ENCODE results near the gene INPP4B. TPM values are rescaled to one million over a fixed set of nuclear protein-coding genes. Genes with fewer than 3 reads are reported as not detected.

The INPP4B gene
- polyA plus RNA-seq, 6 donors from 2014 or later = 0.13 to 0.39 (median 0.16) TPM; not detected in 1

GRCh38 chr4:142036795-142037583, 809.1 kb downstream of the INPP4B start:
- DNase-seq (no peak), ATAC-seq (ENCODE audit: low read depth in 2 of 2) (no peak)
- Mint-ChIP-seq H3K4me1 (no peaks in the 10 kb centered on the region), H3K27me3 (peaks cover 0 to 4% (median 0%) of the 10 kb centered on the region in 3 donors), H3K36me3 (no peaks in the 10 kb centered on the region), H3K4me3 (no peak overlapping the region), H3K27ac (no peak overlapping the region), H3K9me3 (no peaks in the 10 kb centered on the region)

GRCh38 chr4:142035566-142035965, 810.5 kb downstream of the INPP4B start:
- no peak overlapping the region for H3K27ac Mint-ChIP-seq
- ATAC-seq (ENCODE audit: low read depth in 2 of 2) (no peak), DNase-seq (no peak)
- H3K27me3 Mint-ChIP-seq = peaks cover 0 to 4% (median 0%) of the 10 kb centered on the region in 3 donors
- H3K9me3 Mint-ChIP-seq = no peaks in the 10 kb centered on the region
- no peaks in the 10 kb centered on the region for H3K4me1 Mint-ChIP-seq
- H3K36me3 Mint-ChIP-seq = no peaks in the 10 kb centered on the region
- H3K4me3 Mint-ChIP-seq = no peak overlapping the region

GRCh38 chr4:142034101-142034500, 812.0 kb downstream of the INPP4B start:
- Mint-ChIP-seq H3K9me3 (no peaks in the 10 kb centered on the region), H3K27ac (no peak overlapping the region), H3K4me1 (no peaks in the 10 kb centered on the region), H3K4me3 (no peak overlapping the region), H3K27me3 (peaks cover 0 to 4% (median 0%) of the 10 kb centered on the region in 3 donors), H3K36me3 (no peaks in the 10 kb centered on the region)
- no peak for ATAC-seq (ENCODE audit: low read depth in 2 of 2)
- DNase-seq = no peak

GRCh38 chr4:142030010-142030409, 816.1 kb downstream of the INPP4B start:
- Mint-ChIP-seq H3K36me3 (no peaks in the 10 kb centered on the region), H3K4me3 (no peak overlapping the region), H3K4me1 (no peaks in the 10 kb centered on the region), H3K9me3 (no peaks in the 10 kb centered on the region), H3K27ac (no peak overlapping the region), H3K27me3 (no peaks in the 10 kb centered on the region)
- no peak for ATAC-seq (ENCODE audit: low read depth in 2 of 2)
- no peak for DNase-seq

GRCh38 chr4:142021761-142022160, 824.3 kb downstream of the INPP4B start:
- DNase-seq (no peak), ATAC-seq (ENCODE audit: low read depth in 2 of 2) (no peak)
- Mint-ChIP-seq H3K4me1 (no peaks in the 10 kb centered on the region), H3K4me3 (no peak overlapping the region), H3K9me3 (peaks cover 0 to 8% (median 0%) of the 10 kb centered on the region in 7 donors), H3K27ac (no peak overlapping the region), H3K36me3 (no peaks in the 10 kb centered on the region), H3K27me3 (no peaks in the 10 kb centered on the region)

GRCh38 chr4:142021181-142021580, 824.9 kb downstream of the INPP4B start:
- H3K27me3 Mint-ChIP-seq = no peaks in the 10 kb centered on the region
- H3K36me3 Mint-ChIP-seq = no peaks in the 10 kb centered on the region
- H3K9me3 Mint-ChIP-seq = peaks cover 0 to 8% (median 0%) of the 10 kb centered on the region in 7 donors
- H3K27ac Mint-ChIP-seq = no peak overlapping the region
- H3K4me3 Mint-ChIP-seq = no peak overlapping the region
- no peaks in the 10 kb centered on the region for H3K4me1 Mint-ChIP-seq
- ATAC-seq (ENCODE audit: low read depth in 2 of 2) (no peak), DNase-seq (no peak)

- no peaks in the 10 kb centered on the region for H3K4me1 Mint-ChIP-seq
- H3K36me3 Mint-ChIP-seq = no peaks in the 10 kb centered on the region
- no peak overlapping the region for H3K4me3 Mint-ChIP-seq
- no peak for DNase-seq
- no peak for ATAC-seq (ENCODE audit: low read depth in 2 of 2)
- H3K27ac Mint-ChIP-seq = no peak overlapping the region
- H3K9me3 Mint-ChIP-seq = peaks cover 0 to 13% (median 0%) of the 10 kb centered on the region in 7 donors
- no peaks in the 10 kb centered on the region for H3K27me3 Mint-ChIP-seq
Measured at GRCh38 chr4:142016031-142016430, 830.1 kb downstream of the INPP4B start.

- no peak for DNase-seq
- Mint-ChIP-seq H3K27ac (no peak overlapping the region), H3K27me3 (no peaks in the 10 kb centered on the region), H3K4me1 (no peaks in the 10 kb centered on the region), H3K36me3 (peaks cover 0 to 4% of the 10 kb centered on the region in 2 donors), H3K4me3 (no peak overlapping the region), H3K9me3 (peaks cover 2 to 24% (median 7%) of the 10 kb centered on the region in 7 donors)
- no peak for ATAC-seq (ENCODE audit: low read depth in 2 of 2)
Measured at GRCh38 chr4:142009751-142010150, 836.4 kb downstream of the INPP4B start.

- peaks cover 3 to 29% (median 5%) of the 10 kb centered on the region in 7 donors for H3K9me3 Mint-ChIP-seq
- no peak for ATAC-seq (ENCODE audit: low read depth in 2 of 2)
- H3K36me3 Mint-ChIP-seq = peaks cover 0 to 4% of the 10 kb centered on the region in 2 donors
- DNase-seq = no peak
- peak overlapping the region in 1 of 6 donors; percentile 7 for H3K27ac Mint-ChIP-seq
- H3K27me3 Mint-ChIP-seq = no peaks in the 10 kb centered on the region
- H3K4me3 Mint-ChIP-seq = no peak overlapping the region
- no peaks in the 10 kb centered on the region for H3K4me1 Mint-ChIP-seq
Measured at GRCh38 chr4:142005519-142005918, 840.6 kb downstream of the INPP4B start.

- H3K4me1 Mint-ChIP-seq = no peaks in the 10 kb centered on the region
- no peak for ATAC-seq (ENCODE audit: low read depth in 2 of 2)
- peaks cover 2 to 28% (median 9%) of the 10 kb centered on the region in 7 donors for H3K9me3 Mint-ChIP-seq
- no peak overlapping the region for H3K27ac Mint-ChIP-seq
- no peak for DNase-seq
- H3K27me3 Mint-ChIP-seq = no peaks in the 10 kb centered on the region
- no peak overlapping the region for H3K4me3 Mint-ChIP-seq
- no peaks in the 10 kb centered on the region for H3K36me3 Mint-ChIP-seq
Measured at GRCh38 chr4:141999446-142000143, 846.5 kb downstream of the INPP4B start.

- H3K9me3 Mint-ChIP-seq = peaks cover 3 to 42% (median 12%) of the 10 kb centered on the region in 7 donors
- H3K27ac Mint-ChIP-seq = no peak overlapping the region
- ATAC-seq (ENCODE audit: low read depth in 2 of 2) (no peak), DNase-seq (no peak)
- no peak overlapping the region for H3K4me3 Mint-ChIP-seq
- no peaks in the 10 kb centered on the region for H3K36me3 Mint-ChIP-seq
- H3K27me3 Mint-ChIP-seq = no peaks in the 10 kb centered on the region
- H3K4me1 Mint-ChIP-seq = no peaks in the 10 kb centered on the region
Measured at GRCh38 chr4:141995056-141995455, 851.0 kb downstream of the INPP4B start.

GRCh38 chr4:141977433-141977832, 868.7 kb downstream of the INPP4B start:
- Mint-ChIP-seq H3K36me3 (no peaks in the 10 kb centered on the region), H3K27me3 (no peaks in the 10 kb centered on the region), H3K4me1 (no peaks in the 10 kb centered on the region), H3K27ac (no peak overlapping the region), H3K9me3 (peaks cover 0 to 8% (median 3%) of the 10 kb centered on the region in 7 donors), H3K4me3 (no peak overlapping the region)
- ATAC-seq (ENCODE audit: low read depth in 2 of 2) (no peak), DNase-seq (no peak)
